Glutamatergic neuron (in vitro differentiated cells): ENCODE results near the gene ST7L. TPM values are rescaled to one million over a fixed set of nuclear protein-coding genes. Genes with fewer than 3 reads are reported as not detected.

ENCODE experiments used
- DNase-seq: peaks from one replicate; pipeline ENCODE4 v3.0.0; 2022
- H3K27ac Mint-ChIP-seq: one replicate; pipeline ENCODE4 v1.8.0; 2020; ENCODE audit warnings: mild to moderate bottlenecking, mixed read lengths, inconsistent platforms; ENCODE audit not compliant: unreplicated experiment
- H3K27me3 Mint-ChIP-seq: one replicate; pipeline ENCODE4 v1.8.0; 2020; ENCODE audit warnings: mild to moderate bottlenecking, moderate library complexity, mixed read lengths, inconsistent platforms; ENCODE audit not compliant: unreplicated experiment
- H3K36me3 Mint-ChIP-seq: one replicate; pipeline ENCODE4 v1.8.0; 2020; ENCODE audit warnings: mild to moderate bottlenecking, mixed read lengths, inconsistent platforms; ENCODE audit not compliant: unreplicated experiment
- H3K4me1 Mint-ChIP-seq: one replicate; pipeline ENCODE4 v1.8.0; 2020; ENCODE audit warnings: mild to moderate bottlenecking, low read depth, mixed read lengths, inconsistent platforms; ENCODE audit not compliant: unreplicated experiment
- H3K4me3 Mint-ChIP-seq: one replicate; pipeline ENCODE4 v1.8.0; 2020; ENCODE audit warnings: mild to moderate bottlenecking, mixed read lengths, inconsistent platforms; ENCODE audit not compliant: unreplicated experiment
- H3K9me3 Mint-ChIP-seq: one replicate; pipeline ENCODE4 v1.8.0; 2020; ENCODE audit warnings: mild to moderate bottlenecking, moderate library complexity, mixed read lengths, inconsistent platforms; ENCODE audit not compliant: unreplicated experiment
- total RNA-seq: library from RNA; stranded (reverse); fragmentation: NEBNext Ultra II Directional; extraction: Animal tissue kit (Norgen Biotek cat#: 25700); gene quantifications from one replicate; pipeline ENCODE4 v1.2.1, GENCODE V29; 2021; ENCODE audit not compliant: unreplicated experiment
- TF ChIP-seq, protein P1 (sequence below): fragments of 200-600 bp; sonication (generic); IDR thresholded peaks from one replicate; pipeline ENCODE4 v1.5.0; 2021; ENCODE audit not compliant: partially characterized antibody, unreplicated experiment

Gene ST7L
- total RNA-seq, 1 donor from 2014 or later: 28.3 TPM

DNA sequence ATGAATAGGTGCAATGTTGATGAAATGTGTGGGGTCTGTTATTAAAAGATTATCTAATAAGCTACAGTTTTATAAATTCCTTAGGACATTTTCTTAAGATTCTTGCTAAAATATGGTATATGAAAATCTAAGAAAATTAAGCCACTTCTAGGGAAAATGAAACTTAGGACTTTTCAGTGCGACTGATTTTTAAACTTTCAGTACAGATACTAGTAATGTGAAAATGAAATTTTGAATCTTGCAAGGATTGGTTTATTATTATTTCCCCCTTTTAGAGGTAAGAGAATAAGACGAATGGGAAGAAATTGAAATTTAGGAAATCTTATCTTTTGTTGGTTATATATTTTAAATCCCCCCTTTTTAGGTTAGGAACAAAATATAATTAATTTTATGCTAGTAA is 17.1 kb upstream of the ST7L start:
- no peak for DNase-seq
- no peak overlapping the region for H3K27ac Mint-ChIP-seq
- H3K9me3 Mint-ChIP-seq: peaks cover 3% of the 10 kb centered on the region
- H3K27me3 Mint-ChIP-seq: peaks cover 2% of the 10 kb centered on the region
- no peak overlapping the region for H3K4me3 Mint-ChIP-seq
- H3K36me3 Mint-ChIP-seq: peaks cover 4% of the 10 kb centered on the region
- TF ChIP-seq, protein P1, sequence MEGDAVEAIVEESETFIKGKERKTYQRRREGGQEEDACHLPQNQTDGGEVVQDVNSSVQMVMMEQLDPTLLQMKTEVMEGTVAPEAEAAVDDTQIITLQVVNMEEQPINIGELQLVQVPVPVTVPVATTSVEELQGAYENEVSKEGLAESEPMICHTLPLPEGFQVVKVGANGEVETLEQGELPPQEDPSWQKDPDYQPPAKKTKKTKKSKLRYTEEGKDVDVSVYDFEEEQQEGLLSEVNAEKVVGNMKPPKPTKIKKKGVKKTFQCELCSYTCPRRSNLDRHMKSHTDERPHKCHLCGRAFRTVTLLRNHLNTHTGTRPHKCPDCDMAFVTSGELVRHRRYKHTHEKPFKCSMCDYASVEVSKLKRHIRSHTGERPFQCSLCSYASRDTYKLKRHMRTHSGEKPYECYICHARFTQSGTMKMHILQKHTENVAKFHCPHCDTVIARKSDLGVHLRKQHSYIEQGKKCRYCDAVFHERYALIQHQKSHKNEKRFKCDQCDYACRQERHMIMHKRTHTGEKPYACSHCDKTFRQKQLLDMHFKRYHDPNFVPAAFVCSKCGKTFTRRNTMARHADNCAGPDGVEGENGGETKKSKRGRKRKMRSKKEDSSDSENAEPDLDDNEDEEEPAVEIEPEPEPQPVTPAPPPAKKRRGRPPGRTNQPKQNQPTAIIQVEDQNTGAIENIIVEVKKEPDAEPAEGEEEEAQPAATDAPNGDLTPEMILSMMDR: no peak
- peaks cover 6% of the 10 kb centered on the region for H3K4me1 Mint-ChIP-seq

DNA sequence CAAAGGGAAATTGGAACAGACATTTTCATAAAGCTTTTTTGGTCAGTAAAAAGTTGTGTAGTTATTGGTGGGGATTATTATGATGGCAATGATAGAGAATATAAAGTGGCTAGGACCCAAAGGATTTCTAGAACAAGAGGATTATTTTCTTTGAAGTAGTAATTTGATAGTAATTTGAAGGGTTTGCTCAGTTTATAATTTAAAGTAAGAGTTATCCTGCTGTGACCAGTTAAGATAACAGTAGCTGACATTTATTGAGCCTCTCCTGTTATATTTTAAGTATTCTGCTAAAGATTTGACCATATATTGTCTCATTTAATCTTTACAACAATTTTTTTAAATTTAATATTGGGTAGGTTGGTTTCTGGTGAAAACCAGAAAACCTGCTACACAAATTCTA is 15.4 kb upstream of the ST7L start:
- peaks cover 3% of the 10 kb centered on the region for H3K9me3 Mint-ChIP-seq
- peaks cover 6% of the 10 kb centered on the region for H3K4me1 Mint-ChIP-seq
- no peak for DNase-seq
- H3K36me3 Mint-ChIP-seq: peaks cover 3% of the 10 kb centered on the region
- no peak overlapping the region for H3K4me3 Mint-ChIP-seq
- no peak overlapping the region for H3K27ac Mint-ChIP-seq
- H3K27me3 Mint-ChIP-seq: peaks cover 2% of the 10 kb centered on the region
- TF ChIP-seq, protein P1: no peak

DNA sequence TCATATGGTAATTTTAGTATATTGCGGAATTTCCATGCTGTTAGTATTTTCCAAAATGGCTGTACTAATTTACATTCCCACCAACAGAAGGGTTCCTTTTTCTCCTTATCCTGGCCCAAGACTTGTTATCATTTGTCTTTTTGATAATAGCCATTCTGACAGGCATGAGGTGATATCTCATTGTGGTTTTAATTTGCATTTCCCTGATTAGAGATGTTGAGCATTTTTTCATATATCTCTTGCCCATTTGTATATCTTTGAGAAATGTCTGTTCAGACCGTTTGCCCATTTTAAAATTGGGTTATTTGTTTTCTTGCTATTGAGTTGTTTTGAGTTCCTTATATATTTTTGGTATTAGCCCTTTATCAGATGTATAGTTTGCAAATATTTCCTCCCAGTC is 14.7 kb upstream of the ST7L start:
- H3K4me3 Mint-ChIP-seq: no peak overlapping the region
- no peak overlapping the region for H3K27ac Mint-ChIP-seq
- DNase-seq: no peak
- H3K36me3 Mint-ChIP-seq: no peaks in the 10 kb centered on the region
- peaks cover 6% of the 10 kb centered on the region for H3K4me1 Mint-ChIP-seq
- peaks cover 2% of the 10 kb centered on the region for H3K27me3 Mint-ChIP-seq
- TF ChIP-seq, protein P1: no peak
- H3K9me3 Mint-ChIP-seq: peaks cover 2% of the 10 kb centered on the region

DNA sequence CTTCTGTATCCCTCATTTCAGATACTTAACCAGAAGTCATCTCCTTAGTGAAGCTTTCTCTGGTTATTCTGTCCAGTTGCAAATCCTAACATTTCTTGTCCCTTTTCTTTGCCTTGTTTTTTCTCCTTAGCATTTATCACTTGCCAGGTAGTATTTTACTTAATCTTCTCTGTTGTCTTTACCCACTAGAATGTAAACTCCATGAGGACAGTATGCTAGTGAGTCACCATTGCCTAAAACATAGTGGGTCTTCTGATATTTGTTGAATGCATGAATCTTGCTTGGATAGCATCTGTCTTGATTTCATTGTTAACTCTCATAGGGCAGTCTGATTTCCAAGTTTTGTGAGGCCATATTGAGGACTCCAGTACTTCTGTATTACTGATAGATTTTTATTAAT is 10.3 kb upstream of the ST7L start:
- peaks cover 7% of the 10 kb centered on the region for H3K4me1 Mint-ChIP-seq
- H3K36me3 Mint-ChIP-seq: no peaks in the 10 kb centered on the region
- no peak for DNase-seq
- peaks cover 2% of the 10 kb centered on the region for H3K27me3 Mint-ChIP-seq
- H3K4me3 Mint-ChIP-seq: no peak overlapping the region
- peaks cover 3% of the 10 kb centered on the region for H3K9me3 Mint-ChIP-seq
- TF ChIP-seq, protein P1: no peak
- H3K27ac Mint-ChIP-seq: no peak overlapping the region

DNA sequence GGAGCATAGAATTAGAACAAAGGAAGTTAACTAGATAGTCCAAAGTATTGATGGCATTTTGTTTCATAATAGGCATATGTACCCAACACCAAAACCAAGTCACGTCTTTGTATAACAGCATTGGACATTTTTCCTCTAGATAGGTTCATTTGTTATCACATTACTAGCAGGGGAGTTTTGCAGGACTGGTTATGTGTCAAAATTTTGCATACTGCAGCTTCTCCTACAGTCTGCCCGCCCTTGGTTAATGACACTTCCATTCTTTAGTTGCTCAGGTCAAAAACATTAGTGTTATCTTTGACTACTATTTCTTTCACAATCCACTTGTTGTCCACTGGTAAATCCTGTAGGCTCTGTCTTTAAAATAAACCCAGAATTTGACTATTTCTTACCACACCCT is 9.6 kb upstream of the ST7L start:
- no peak overlapping the region for H3K4me3 Mint-ChIP-seq
- no peak for DNase-seq
- H3K36me3 Mint-ChIP-seq: no peaks in the 10 kb centered on the region
- no peak overlapping the region for H3K27ac Mint-ChIP-seq
- TF ChIP-seq, protein P1: no peak
- peaks cover 2% of the 10 kb centered on the region for H3K27me3 Mint-ChIP-seq
- H3K9me3 Mint-ChIP-seq: peaks cover 3% of the 10 kb centered on the region
- peaks cover 7% of the 10 kb centered on the region for H3K4me1 Mint-ChIP-seq
